ENCODE results near the gene SEMA5A. TPM values are rescaled to one million over a fixed set of nuclear protein-coding genes. Genes with fewer than 3 reads are reported as not detected.

The SEMA5A gene
- polyA plus RNA-seq, 1 donor (not counting 4 experiments of a cell fraction or from before 2014, with no cell fraction given): 0.16 TPM

GRCh38 chr5:9587135-9587534 is 41.3 kb upstream of the SEMA5A start:
- H3K4me1 ChIP-seq (ENCODE audit: control insufficient read depth, extremely low read depth, insufficient read depth, low read length): no peaks in the 10 kb centered on the region
- DNase-seq (ENCODE audit: low read depth, low spot score) (no peak), FAIRE-seq (no peak)
- H3K4me2 ChIP-seq (ENCODE audit: control insufficient read depth, extremely low read depth, insufficient read depth, low read depth, low read length): no peak overlapping the region
- H4K20me1 ChIP-seq (ENCODE audit: control insufficient read depth, extremely low read depth, insufficient read depth, low read length): no peaks in the 10 kb centered on the region
- no peak overlapping the region for H2AFZ ChIP-seq (ENCODE audit: control insufficient read depth, low read length)
- TF ChIP-seq EZH2 (IDR thresholded peaks at IDR 0.05; ENCODE audit: low read length): no peak
- TF ChIP-seq CTCF (optimal IDR thresholded peaks at IDR 0.05 in 1 of 3, IDR thresholded peaks at IDR 0.05 in 1 of 3, conservative IDR thresholded peaks at IDR 0.05 in 1 of 3; ENCODE audit: extremely low read depth in 1 of 3, insufficient read depth in 2 of 3, low read length in 3 of 3): no peak
- no peaks in the 10 kb centered on the region for H3K9me3 ChIP-seq (ENCODE audit: control insufficient read depth, low read depth, low read length)
- no peaks in the 10 kb centered on the region for H3K27me3 ChIP-seq (ENCODE audit: control insufficient read depth, extremely low read depth, insufficient read depth, low read length)
- no peak overlapping the region for H3K27ac ChIP-seq (ENCODE audit: control insufficient read depth, insufficient read depth, low read length)
- no peak overlapping the region for H3K4me3 ChIP-seq (ENCODE audit: control insufficient read depth in 2 of 3, extremely low read depth in 1 of 3, insufficient read depth in 2 of 3, low read depth in 1 of 3, low read length in 3 of 3)
- dilution Hi-C loops (cut with MboI; ENCODE audit: extremely low pct_ligation_motif_present, low sequenced_read_pairs): no loop called here
- H3K36me3 ChIP-seq (ENCODE audit: control insufficient read depth in 2 of 2, extremely low read depth in 1 of 2, insufficient read depth in 2 of 2, low read length in 2 of 2): no peaks in the 10 kb centered on the region
- H3K79me2 ChIP-seq (ENCODE audit: control insufficient read depth, insufficient read depth, low read length): no peaks in the 10 kb centered on the region
- H3K9ac ChIP-seq (ENCODE audit: control insufficient read depth, extremely low read depth, insufficient read depth, low read length): no peak overlapping the region
- H3K9me1 ChIP-seq (ENCODE audit: control insufficient read depth, extremely low read depth, insufficient read depth, low read length): no peaks in the 10 kb centered on the region

GRCh38 chr5:9582406-9582805 is 36.5 kb upstream of the SEMA5A start:
- TF ChIP-seq CTCF (optimal IDR thresholded peaks at IDR 0.05 in 1 of 3, IDR thresholded peaks at IDR 0.05 in 1 of 3, conservative IDR thresholded peaks at IDR 0.05 in 1 of 3; ENCODE audit: extremely low read depth in 1 of 3, insufficient read depth in 2 of 3, low read length in 3 of 3) (no peak), EZH2 (IDR thresholded peaks at IDR 0.05; ENCODE audit: low read length) (no peak)
- FAIRE-seq (no peak), DNase-seq (ENCODE audit: low read depth, low spot score) (no peak)
- Histone ChIP-seq H3K27ac (ENCODE audit: control insufficient read depth, insufficient read depth, low read length) (no peak overlapping the region), H3K4me2 (ENCODE audit: control insufficient read depth, extremely low read depth, insufficient read depth, low read depth, low read length) (no peak overlapping the region), H3K27me3 (ENCODE audit: control insufficient read depth, extremely low read depth, insufficient read depth, low read length) (no peaks in the 10 kb centered on the region), H4K20me1 (ENCODE audit: control insufficient read depth, extremely low read depth, insufficient read depth, low read length) (no peaks in the 10 kb centered on the region), H3K36me3 (ENCODE audit: control insufficient read depth in 2 of 2, extremely low read depth in 1 of 2, insufficient read depth in 2 of 2, low read length in 2 of 2) (no peaks in the 10 kb centered on the region), H3K4me3 (ENCODE audit: control insufficient read depth in 2 of 3, extremely low read depth in 1 of 3, insufficient read depth in 2 of 3, low read depth in 1 of 3, low read length in 3 of 3) (no peak overlapping the region), H3K9me3 (ENCODE audit: control insufficient read depth, low read depth, low read length) (no peaks in the 10 kb centered on the region), H2AFZ (ENCODE audit: control insufficient read depth, low read length) (no peak overlapping the region), H3K79me2 (ENCODE audit: control insufficient read depth, insufficient read depth, low read length) (no peaks in the 10 kb centered on the region), H3K4me1 (ENCODE audit: control insufficient read depth, extremely low read depth, insufficient read depth, low read length) (no peaks in the 10 kb centered on the region), H3K9me1 (ENCODE audit: control insufficient read depth, extremely low read depth, insufficient read depth, low read length) (no peaks in the 10 kb centered on the region), H3K9ac (ENCODE audit: control insufficient read depth, extremely low read depth, insufficient read depth, low read length) (no peak overlapping the region)
- dilution Hi-C loops (cut with MboI; ENCODE audit: extremely low pct_ligation_motif_present, low sequenced_read_pairs): no loop called here

Data from keratinocyte (primary cell).